Measurements from ENCODE around the gene CCT3.
"Not testable (repeated sequence)": the region's sequence is repeated elsewhere in the genome, so short reads cannot be mapped to it uniquely, and the experiment has no call there.

The CCT3 gene

GRCh38 chr1:156358641-156359040 lies 20.5 kb upstream of the CCT3 start:
- TF ChIP-seq POLR2AphosphoS5 (IDR thresholded peaks at IDR 0.05; ENCODE audit: low read depth, low read length): no peak
- no peak for TF ChIP-seq PAX5 (IDR thresholded peaks at IDR 0.05; ENCODE audit: insufficient read depth, low read length, severe bottlenecking)
- no peak for TF ChIP-seq TAF1 (IDR thresholded peaks at IDR 0.05; ENCODE audit: low read depth, low read length)
- TF ChIP-seq POU2F2 (IDR thresholded peaks at IDR 0.05; ENCODE audit: low read depth, low read length): no peak
- TF ChIP-seq POLR2A (IDR thresholded peaks at IDR 0.05; ENCODE audit: low read depth, low read length): no peak
- no peak for TF ChIP-seq SPI1 (IDR thresholded peaks at IDR 0.05; ENCODE audit: low read depth, low read length)
- FAIRE-seq: no peak
- no peak for DNase-seq (ENCODE audit: insufficient read length, low spot score)

- FAIRE-seq: no peak
- TF ChIP-seq SPI1 (IDR thresholded peaks at IDR 0.05; ENCODE audit: low read depth, low read length): no peak
- no peak for TF ChIP-seq POU2F2 (IDR thresholded peaks at IDR 0.05; ENCODE audit: low read depth, low read length)
- no peak for TF ChIP-seq POLR2AphosphoS5 (IDR thresholded peaks at IDR 0.05; ENCODE audit: low read depth, low read length)
- no peak for TF ChIP-seq PAX5 (IDR thresholded peaks at IDR 0.05; ENCODE audit: insufficient read depth, low read length, severe bottlenecking)
- TF ChIP-seq TAF1 (IDR thresholded peaks at IDR 0.05; ENCODE audit: low read depth, low read length): no peak
- no peak for TF ChIP-seq POLR2A (IDR thresholded peaks at IDR 0.05; ENCODE audit: low read depth, low read length)
- no peak for DNase-seq (ENCODE audit: insufficient read length, low spot score)
These were observed 19.9 kb upstream of the CCT3 start for GRCh38 chr1:156357977-156358376.

- DNase-seq (ENCODE audit: insufficient read length, low spot score): peak; percentile 84
- FAIRE-seq: peak; percentile 73
- TF ChIP-seq POU2F2 (IDR thresholded peaks at IDR 0.05; ENCODE audit: low read depth, low read length) (no peak), POLR2A (IDR thresholded peaks at IDR 0.05; ENCODE audit: low read depth, low read length) (no peak), TAF1 (IDR thresholded peaks at IDR 0.05; ENCODE audit: low read depth, low read length) (no peak), POLR2AphosphoS5 (IDR thresholded peaks at IDR 0.05; ENCODE audit: low read depth, low read length) (no peak), SPI1 (IDR thresholded peaks at IDR 0.05; ENCODE audit: low read depth, low read length) (no peak)
These were observed 18.9 kb upstream of the CCT3 start for GRCh38 chr1:156356875-156357534.

GRCh38 chr1:156356262-156356874 lies 18.3 kb upstream of the CCT3 start:
- no peak for TF ChIP-seq POLR2A (IDR thresholded peaks at IDR 0.05; ENCODE audit: low read depth, low read length)
- TF ChIP-seq TAF1 (IDR thresholded peaks at IDR 0.05; ENCODE audit: low read depth, low read length): no peak
- TF ChIP-seq PAX5 (IDR thresholded peaks at IDR 0.05; ENCODE audit: insufficient read depth, low read length, severe bottlenecking): no peak
- TF ChIP-seq POLR2AphosphoS5 (IDR thresholded peaks at IDR 0.05; ENCODE audit: low read depth, low read length): no peak
- TF ChIP-seq POU2F2 (IDR thresholded peaks at IDR 0.05; ENCODE audit: low read depth, low read length): no peak
- TF ChIP-seq SPI1 (IDR thresholded peaks at IDR 0.05; ENCODE audit: low read depth, low read length): no peak
- no peak for DNase-seq (ENCODE audit: insufficient read length, low spot score)
- FAIRE-seq: no peak

- not testable (repeated sequence) for DNase-seq (ENCODE audit: insufficient read length, low spot score); FAIRE-seq
These were observed 14.4 kb upstream of the CCT3 start for GRCh38 chr1:156352481-156352880.

- DNase-seq (ENCODE audit: insufficient read length, low spot score) (no peak), FAIRE-seq (no peak)
- TF ChIP-seq POLR2AphosphoS5 (IDR thresholded peaks at IDR 0.05; ENCODE audit: low read depth, low read length) (no peak), POU2F2 (IDR thresholded peaks at IDR 0.05; ENCODE audit: low read depth, low read length) (no peak), TAF1 (IDR thresholded peaks at IDR 0.05; ENCODE audit: low read depth, low read length) (no peak), POLR2A (IDR thresholded peaks at IDR 0.05; ENCODE audit: low read depth, low read length) (no peak), PAX5 (IDR thresholded peaks at IDR 0.05; ENCODE audit: insufficient read depth, low read length, severe bottlenecking) (no peak), SPI1 (IDR thresholded peaks at IDR 0.05; ENCODE audit: low read depth, low read length) (no peak)
These were observed 9.2 kb upstream of the CCT3 start for GRCh38 chr1:156347331-156347730.

- no peak for FAIRE-seq
These were observed 8.5 kb upstream of the CCT3 start for GRCh38 chr1:156346636-156347035.

GRCh38 chr1:156346035-156346434 lies 7.9 kb upstream of the CCT3 start:
- FAIRE-seq; DNase-seq (ENCODE audit: insufficient read length, low spot score): not testable (repeated sequence)

More at GRCh38 chr1:156346636-156347035, 8.5 kb upstream of the CCT3 start:
- no peak for TF ChIP-seq POU2F2 (IDR thresholded peaks at IDR 0.05; ENCODE audit: low read depth, low read length)
- no peak for TF ChIP-seq PAX5 (IDR thresholded peaks at IDR 0.05; ENCODE audit: insufficient read depth, low read length, severe bottlenecking)
- no peak for TF ChIP-seq TAF1 (IDR thresholded peaks at IDR 0.05; ENCODE audit: low read depth, low read length)
- no peak for TF ChIP-seq SPI1 (IDR thresholded peaks at IDR 0.05; ENCODE audit: low read depth, low read length)
- TF ChIP-seq POLR2A (IDR thresholded peaks at IDR 0.05; ENCODE audit: low read depth, low read length): no peak
- no peak for TF ChIP-seq POLR2AphosphoS5 (IDR thresholded peaks at IDR 0.05; ENCODE audit: low read depth, low read length)
- no peak for DNase-seq (ENCODE audit: insufficient read length, low spot score)

- no peak for TF ChIP-seq POU2F2 (IDR thresholded peaks at IDR 0.05; ENCODE audit: low read depth, low read length)
- TF ChIP-seq SPI1 (IDR thresholded peaks at IDR 0.05; ENCODE audit: low read depth, low read length): no peak
- TF ChIP-seq POLR2AphosphoS5 (IDR thresholded peaks at IDR 0.05; ENCODE audit: low read depth, low read length): no peak
- no peak for TF ChIP-seq PAX5 (IDR thresholded peaks at IDR 0.05; ENCODE audit: insufficient read depth, low read length, severe bottlenecking)
- TF ChIP-seq POLR2A (IDR thresholded peaks at IDR 0.05; ENCODE audit: low read depth, low read length): no peak
- no peak for TF ChIP-seq TAF1 (IDR thresholded peaks at IDR 0.05; ENCODE audit: low read depth, low read length)
- no peak for FAIRE-seq
These were observed 6.3 kb upstream of the CCT3 start for GRCh38 chr1:156344409-156344808.

More at GRCh38 chr1:156344409-156344808, 6.3 kb upstream of the CCT3 start:
- no peak for DNase-seq (ENCODE audit: insufficient read length, low spot score)

Measured in GM12891 (cell line).